Loucy (cell line): ENCODE results near the gene THBS1.

Source experiments
- H2AFZ ChIP-seq: fragments of 200-600 bp; sonication (generic); 2 replicates; pipeline ENCODE4 v1.6.0; 2016; ENCODE audit warnings: antibody characterized with exemption, mild to moderate bottlenecking, low read length, moderate library complexity
- H3F3A ChIP-seq: fragments of 200-600 bp; 2 replicates; pipeline ENCODE4 v1.6.0; 2016; ENCODE audit warnings: antibody characterized with exemption, low read depth, mild to moderate bottlenecking
- H3K27me3 ChIP-seq: fragments of 200-600 bp; sonication (generic); 2 replicates; pipeline ENCODE4 v1.6.1; 2014; ENCODE audit warnings: low read length, mild to moderate bottlenecking; ENCODE audit not compliant: insufficient read depth, poor library complexity, severe bottlenecking
- H3K36me3 ChIP-seq: fragments of 200-600 bp; sonication (generic); 2 replicates; pipeline ENCODE4 v1.6.1; 2016; ENCODE audit warnings: low read length; ENCODE audit not compliant: insufficient read depth
- H3K4me1 ChIP-seq: fragments of 200-600 bp; sonication (generic); 2 replicates; pipeline ENCODE4 v1.5.1; 2014; ENCODE audit warnings: low read length, mild to moderate bottlenecking; ENCODE audit not compliant: insufficient read depth, poor library complexity, severe bottlenecking
- H3K4me2 ChIP-seq: fragments of 200-600 bp; sonication (generic); 2 replicates; pipeline ENCODE4 v1.6.0; 2014; ENCODE audit warnings: antibody characterized with exemption, low read length, low read depth, mild to moderate bottlenecking; ENCODE audit not compliant: poor library complexity, severe bottlenecking
- H3K4me3 ChIP-seq: fragments of 200-600 bp; sonication (generic); 2 replicates; pipeline ENCODE4 v1.5.1; 2014; ENCODE audit warnings: low read length, mild to moderate bottlenecking, mixed read lengths; ENCODE audit not compliant: poor library complexity, severe bottlenecking
- H3K79me2 ChIP-seq: fragments of 200-600 bp; sonication (generic); 2 replicates; pipeline ENCODE4 v1.6.1; 2014; ENCODE audit warnings: low read length; ENCODE audit not compliant: insufficient read depth
- H3K9ac ChIP-seq: fragments of 200-600 bp; sonication (generic); 2 replicates; pipeline ENCODE4 v1.6.0; 2014; ENCODE audit warnings: mild to moderate bottlenecking, low read depth, low read length, moderate library complexity; ENCODE audit not compliant: poor library complexity, severe bottlenecking
- H3K9me2 ChIP-seq: fragments of 200-600 bp; sonication (generic); replicated peaks from 2 replicates; pipeline ENCODE4 v1.6.1; 2016; ENCODE audit warnings: low read depth, low read length, mixed read lengths
- H3K9me3 ChIP-seq: fragments of 200-600 bp; sonication (generic); 2 replicates; pipeline ENCODE4 v1.6.1; 2014; ENCODE audit warnings: mild to moderate bottlenecking, antibody characterized with exemption, low read length, low read depth; ENCODE audit not compliant: insufficient read depth
- H4K20me1 ChIP-seq: fragments of 200-600 bp; sonication (generic); 2 replicates; pipeline ENCODE4 v1.6.0; 2014; ENCODE audit warnings: antibody characterized with exemption, low read length, mild to moderate bottlenecking; ENCODE audit not compliant: insufficient read depth, poor library complexity, severe bottlenecking
- CTCF ChIP-seq: fragments of 200-600 bp; sonication (generic); conservative IDR thresholded peaks from 2 replicates; pipeline ENCODE4 v1.5.1; 2014; ENCODE audit warnings: mild to moderate bottlenecking, antibody characterized with exemption, low read length
- EZH2phosphoT487 ChIP-seq: fragments of 200-600 bp; IDR thresholded peaks from 2 replicates; pipeline ENCODE4 v1.6.1; 2018; ENCODE audit warnings: antibody characterized with exemption, mild to moderate bottlenecking, moderate library complexity, borderline replicate concordance

The THBS1 gene

GRCh38 chr15:39640665-39641064, 59.8 kb downstream of the THBS1 start:
- H3K4me2 ChIP-seq = no peak overlapping the region
- H3K36me3 ChIP-seq = no peaks in the 10 kb centered on the region
- H3K9me2 ChIP-seq = no peaks in the 10 kb centered on the region
- H3K4me1 ChIP-seq = no peaks in the 10 kb centered on the region
- no peaks in the 10 kb centered on the region for H3K27me3 ChIP-seq
- H2AFZ ChIP-seq = no peak overlapping the region
- no peak overlapping the region for H3K4me3 ChIP-seq
- no peaks in the 10 kb centered on the region for H4K20me1 ChIP-seq
- TF ChIP-seq CTCF (no peak), EZH2phosphoT487 (no peak)
- no peaks in the 10 kb centered on the region for H3K79me2 ChIP-seq
- H3K9me3 ChIP-seq = no peaks in the 10 kb centered on the region
- H3K9ac ChIP-seq = no peak overlapping the region
- no peaks in the 10 kb centered on the region for H3F3A ChIP-seq

DNA sequence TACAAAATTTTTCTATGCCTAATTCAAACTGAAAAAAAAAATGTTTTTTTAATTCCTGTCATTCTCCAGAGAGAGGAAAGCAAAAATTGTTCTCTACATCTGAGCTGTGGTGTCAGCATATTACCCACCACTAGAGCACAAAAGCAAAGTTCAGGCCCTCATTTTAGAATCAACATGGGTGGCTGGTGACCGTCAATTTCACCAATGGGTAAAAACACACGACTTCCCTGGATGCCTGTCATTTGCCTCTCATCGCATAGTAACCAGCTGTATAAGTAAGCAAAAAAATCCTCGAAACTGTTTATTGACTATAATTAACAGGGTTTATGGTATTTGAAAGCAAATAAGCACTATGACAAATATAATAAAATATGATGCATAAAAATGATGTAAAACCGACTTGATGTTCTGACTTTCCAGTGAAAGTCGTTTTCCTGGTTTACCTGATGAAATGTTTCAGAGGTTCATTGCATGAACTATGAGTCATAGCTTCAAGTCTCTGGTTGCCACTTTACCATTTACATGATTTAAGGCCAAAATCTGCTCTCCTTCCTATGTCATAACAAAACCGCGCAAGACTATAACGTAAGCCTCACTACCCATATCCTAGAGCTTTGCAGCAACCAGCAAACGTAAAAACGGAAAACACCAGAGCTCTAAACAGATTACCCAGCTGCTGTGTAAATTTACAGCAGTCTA, 60.5 kb downstream of the THBS1 start:
- H3K36me3 ChIP-seq = no peaks in the 10 kb centered on the region
- no peak overlapping the region for H3K4me3 ChIP-seq
- no peaks in the 10 kb centered on the region for H3K79me2 ChIP-seq
- H3K9me3 ChIP-seq = no peaks in the 10 kb centered on the region
- H3F3A ChIP-seq = no peaks in the 10 kb centered on the region
- no peak overlapping the region for H3K4me2 ChIP-seq
- H3K9ac ChIP-seq = no peak overlapping the region
- H3K9me2 ChIP-seq = no peaks in the 10 kb centered on the region
- TF ChIP-seq EZH2phosphoT487 (no peak), CTCF (peak; percentile 29)
- no peak overlapping the region for H2AFZ ChIP-seq
- H3K4me1 ChIP-seq = no peaks in the 10 kb centered on the region
- H3K27me3 ChIP-seq = no peaks in the 10 kb centered on the region
- no peaks in the 10 kb centered on the region for H4K20me1 ChIP-seq

DNA sequence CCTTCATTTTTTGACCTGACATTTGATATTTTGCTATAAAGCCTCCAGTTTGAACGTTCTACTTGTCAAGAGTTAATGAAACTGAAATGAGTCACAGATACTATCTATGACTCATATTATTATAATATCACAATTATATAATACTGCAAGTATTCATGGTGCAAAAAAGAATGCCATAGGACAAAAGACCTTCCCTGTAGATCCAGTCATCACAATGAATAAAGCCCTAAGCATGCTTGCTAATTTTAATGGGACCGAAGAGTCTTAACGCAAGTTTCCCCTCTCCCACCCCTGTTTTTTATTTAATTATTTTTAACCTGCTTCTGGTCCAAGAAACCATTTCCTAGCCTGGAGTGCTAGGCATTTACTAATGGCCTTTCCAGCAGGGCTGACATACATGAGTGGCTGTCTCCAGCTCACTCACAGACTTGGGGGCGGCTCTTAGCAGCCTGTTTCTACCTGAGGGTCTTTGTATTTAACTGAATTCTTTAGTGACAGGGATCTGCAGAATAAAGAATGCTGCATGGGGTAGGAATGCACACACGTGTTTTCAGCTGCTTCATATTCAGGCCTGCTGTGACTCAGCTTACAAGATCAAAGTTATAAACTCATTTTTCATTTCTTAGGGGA, 61.2 kb downstream of the THBS1 start:
- Histone ChIP-seq H3K79me2 (no peaks in the 10 kb centered on the region), H3K4me3 (no peak overlapping the region), H3K4me1 (no peaks in the 10 kb centered on the region), H3K4me2 (no peak overlapping the region), H3K36me3 (no peaks in the 10 kb centered on the region), H3K9me2 (no peaks in the 10 kb centered on the region), H3K9me3 (no peaks in the 10 kb centered on the region), H4K20me1 (no peaks in the 10 kb centered on the region), H3F3A (no peaks in the 10 kb centered on the region), H3K9ac (no peak overlapping the region), H2AFZ (no peak overlapping the region), H3K27me3 (no peaks in the 10 kb centered on the region)
- TF ChIP-seq CTCF = no peak
- TF ChIP-seq EZH2phosphoT487 = no peak
